ENCODE data around the gene TNNC1.

- TF ChIP-seq REST (IDR thresholded peaks at IDR 0.05) (no peak), CTCF (IDR thresholded peaks at IDR 0.05; ENCODE audit: low read depth, low read length, missing input control) (no peak), FOXA1 (IDR thresholded peaks at IDR 0.05) (no peak), MAX (IDR thresholded peaks at IDR 0.05) (no peak), TAF1 (conservative IDR thresholded peaks at IDR 0.05) (no peak), ZBTB33 (IDR thresholded peaks at IDR 0.05) (no peak), JUND (IDR thresholded peaks at IDR 0.05) (no peak), HNF4G (IDR thresholded peaks at IDR 0.05) (no peak), RAD21 (IDR thresholded peaks at IDR 0.05) (no peak), SP1 (IDR thresholded peaks at IDR 0.05) (no peak), GABPA (IDR thresholded peaks at IDR 0.05 in 1 of 2, conservative IDR thresholded peaks at IDR 0.05 in 1 of 2) (no peak), YY1 (IDR thresholded peaks at IDR 0.05) (no peak), ATF3 (IDR thresholded peaks at IDR 0.05) (no peak)
These were observed 10.6 kb downstream of the TNNC1 start for GRCh38 chr3:52443268-52443610.

Data from liver (tissue), 3 donors.